Astrocyte (in vitro differentiated cells and primary cell): ENCODE measurements around the gene PCDHGA7. TPM values are rescaled to one million over a fixed set of nuclear protein-coding genes. Genes with fewer than 3 reads are reported as not detected.
A peak's percentile ranks its signal among the peaks of the same experiment; 100 is the strongest.

Experiments used
- DNase-seq: peaks from one replicate; pipeline ENCODE4 v3.0.0-alpha.2; 2010; ENCODE audit warnings: low read depth
- FAIRE-seq: peaks from 2 replicates; lab custom pipeline; 2011; peaks lifted over from hg19 to GRCh38; lab: Jason Lieb, UNC
- H2AFZ ChIP-seq: 2 replicates; pipeline ENCODE4 v1.6.0; 2012; ENCODE audit warnings: low read depth, low read length, inconsistent platforms
- H3K27ac ChIP-seq: 2 replicates; pipeline ENCODE4 v1.5.1; 2011; ENCODE audit warnings: low read depth, low read length, inconsistent platforms
- H3K27me3 ChIP-seq: 2 replicates; pipeline ENCODE4 v1.6.0; 2011; ENCODE audit warnings: low read length, inconsistent platforms; ENCODE audit not compliant: insufficient read depth
- H3K36me3 ChIP-seq: 2 replicates; pipeline ENCODE4 v1.5.1; 2011; ENCODE audit warnings: low read length, inconsistent platforms; ENCODE audit not compliant: insufficient read depth
- H3K4me1 ChIP-seq: 2 replicates; pipeline ENCODE4 v1.5.1; 2011; ENCODE audit warnings: low read length, inconsistent platforms; ENCODE audit not compliant: insufficient read depth
- H3K4me2 ChIP-seq: 2 replicates; pipeline ENCODE4 v1.6.0; 2012; ENCODE audit warnings: low read length, inconsistent platforms
- H3K4me3 ChIP-seq: 2 replicates; pipeline ENCODE4 v1.5.1; 2011; ENCODE audit warnings: low read depth, mild to moderate bottlenecking, low read length, inconsistent platforms; ENCODE audit not compliant: insufficient read depth
- H3K79me2 ChIP-seq: 2 replicates; pipeline ENCODE4 v1.6.0; 2012; ENCODE audit warnings: mild to moderate bottlenecking, low read length, inconsistent platforms; ENCODE audit not compliant: insufficient read depth
- H3K9ac ChIP-seq: 2 replicates; pipeline ENCODE4 v1.6.0; 2012; ENCODE audit warnings: mild to moderate bottlenecking, low read length, inconsistent platforms
- H3K9me3 ChIP-seq: 2 replicates; pipeline ENCODE4 v1.5.1; 2012; ENCODE audit warnings: low read depth, mild to moderate bottlenecking, low read length, inconsistent platforms; ENCODE audit not compliant: insufficient read depth
- H4K20me1 ChIP-seq: 2 replicates; pipeline ENCODE4 v1.6.0; 2012; ENCODE audit warnings: low read length, inconsistent platforms; ENCODE audit not compliant: insufficient read depth
- H3K27ac Mint-ChIP-seq: one replicate; pipeline ENCODE4 v1.8.0; 2021; ENCODE audit warnings: mild to moderate bottlenecking, mixed read lengths; ENCODE audit not compliant: unreplicated experiment
- H3K27me3 Mint-ChIP-seq: one replicate; pipeline ENCODE4 v1.8.0; 2021; ENCODE audit warnings: low read depth, mixed read lengths; ENCODE audit not compliant: unreplicated experiment
- H3K36me3 Mint-ChIP-seq: one replicate; pipeline ENCODE4 v1.8.0; 2021; ENCODE audit warnings: low read depth, mixed read lengths; ENCODE audit not compliant: unreplicated experiment
- H3K4me1 Mint-ChIP-seq: one replicate; pipeline ENCODE4 v1.8.0; 2021; ENCODE audit warnings: low read depth, mixed read lengths; ENCODE audit not compliant: unreplicated experiment
- H3K4me3 Mint-ChIP-seq: one replicate; pipeline ENCODE4 v1.8.0; 2021; ENCODE audit warnings: mild to moderate bottlenecking, moderate library complexity, mixed read lengths; ENCODE audit not compliant: unreplicated experiment
- H3K9me3 Mint-ChIP-seq: one replicate; pipeline ENCODE4 v1.8.0; 2021; ENCODE audit warnings: mild to moderate bottlenecking, mixed read lengths; ENCODE audit not compliant: unreplicated experiment
- CTCF ChIP-seq: IDR thresholded peaks from 2 replicates; pipeline ENCODE4 v1.5.1; 2011; ENCODE audit warnings: low read depth, mild to moderate bottlenecking, inconsistent platforms, low read length, moderate library complexity; ENCODE audit not compliant: insufficient read depth
- EZH2 ChIP-seq: IDR thresholded peaks from 2 replicates; pipeline ENCODE4 v1.6.1; 2012; ENCODE audit warnings: mild to moderate bottlenecking, low read length, inconsistent platforms; ENCODE audit not compliant: insufficient read depth
- total RNA-seq: library from RNA; stranded (reverse); gene quantifications from 2 replicates; pipeline ENCODE4 v1.2.1, GENCODE V29; 2021

PCDHGA7 gene
- total RNA-seq, 1 donor from 2014 or later = 0.57 TPM

GRCh38 chr5:141351591-141351990, 31.0 kb upstream of the PCDHGA7 start:
- Histone ChIP-seq H3K79me2 (no peaks in the 10 kb centered on the region), H2AFZ (no peak overlapping the region), H3K9ac (no peak overlapping the region), H4K20me1 (no peaks in the 10 kb centered on the region), H3K4me2 (no peak overlapping the region), H3K36me3 (no peaks in the 10 kb centered on the region), H3K4me3 (no peak overlapping the region), H3K27ac (no peak overlapping the region), H3K9me3 (peaks cover 41% of the 10 kb centered on the region), H3K27me3 (peaks cover 3% of the 10 kb centered on the region), H3K4me1 (no peaks in the 10 kb centered on the region)
- Mint-ChIP-seq H3K9me3 (peaks cover 31% of the 10 kb centered on the region), H3K4me3 (no peak overlapping the region), H3K27me3 (no peaks in the 10 kb centered on the region), H3K4me1 (no peaks in the 10 kb centered on the region), H3K36me3 (peaks cover 7% of the 10 kb centered on the region), H3K27ac (no peak overlapping the region)
- FAIRE-seq = no peak
- no peak for DNase-seq
- TF ChIP-seq CTCF (no peak), EZH2 (no peak)

- no peak for FAIRE-seq
- Histone ChIP-seq H3K27ac (no peak within 1 kb of the TSS), H3K79me2 (no peaks in the 10 kb centered on the region), H3K36me3 (no peaks in the 10 kb centered on the region), H2AFZ (no peak within 1 kb of the TSS), H3K4me1 (no peaks in the 10 kb centered on the region), H4K20me1 (no peaks in the 10 kb centered on the region), H3K4me3 (no peak within 1 kb of the TSS), H3K9me3 (peaks cover 47% of the 10 kb centered on the region), H3K4me2 (peak within 1 kb of the TSS; percentile 45), H3K9ac (no peak within 1 kb of the TSS), H3K27me3 (peaks cover 3% of the 10 kb centered on the region)
- Mint-ChIP-seq H3K36me3 (peaks cover 8% of the 10 kb centered on the region), H3K27me3 (no peaks in the 10 kb centered on the region), H3K27ac (no peak within 1 kb of the TSS), H3K4me3 (no peak within 1 kb of the TSS), H3K9me3 (peaks cover 33% of the 10 kb centered on the region), H3K4me1 (no peaks in the 10 kb centered on the region)
- no peak for DNase-seq
- TF ChIP-seq EZH2 (no peak), CTCF (peak; percentile 39)
Observed at GRCh38 chr5:141354900-141355469, 27.6 kb upstream of the PCDHGA7 start, which contains the start of gene PCDHGA4. Gene PCDHGA4, plus strand, starts transcription at chr5:141355021. Its CDS starts 87 bp downstream, at chr5:141355108.

- H3K4me3 ChIP-seq = no peak overlapping the region
- H3K79me2 ChIP-seq = no peaks in the 10 kb centered on the region
- TF ChIP-seq EZH2 = no peak
- no peak for TF ChIP-seq CTCF
- no peak overlapping the region for H3K9ac ChIP-seq
- H3K27me3 Mint-ChIP-seq = no peaks in the 10 kb centered on the region
- no peak overlapping the region for H3K27ac ChIP-seq
- H3K9me3 Mint-ChIP-seq = peaks cover 35% of the 10 kb centered on the region
- no peaks in the 10 kb centered on the region for H3K36me3 ChIP-seq
- peak overlapping the region; percentile 45 for H3K4me2 ChIP-seq
- no peaks in the 10 kb centered on the region for H4K20me1 ChIP-seq
- FAIRE-seq (no peak), DNase-seq (no peak)
- peaks cover 3% of the 10 kb centered on the region for H3K27me3 ChIP-seq
- H3K9me3 ChIP-seq = peaks cover 47% of the 10 kb centered on the region
- H3K4me3 Mint-ChIP-seq = no peak overlapping the region
- no peak overlapping the region for H3K27ac Mint-ChIP-seq
- H2AFZ ChIP-seq = no peak overlapping the region
- H3K4me1 Mint-ChIP-seq = no peaks in the 10 kb centered on the region
- no peaks in the 10 kb centered on the region for H3K4me1 ChIP-seq
- peaks cover 10% of the 10 kb centered on the region for H3K36me3 Mint-ChIP-seq
Observed at GRCh38 chr5:141355641-141356040, 26.9 kb upstream of the PCDHGA7 start.
